OCI-LY3 (cell line): ENCODE data around the gene CCIN.

Experiments used
- CTCF ChIP-seq: fragments of 200-600, 300-600 bp; sonication (generic); IDR thresholded peaks from 2 replicates; pipeline ENCODE4 v1.5.1; 2014; ENCODE audit warnings: antibody characterized with exemption, low read length, low read depth
- EZH2phosphoT487 ChIP-seq: fragments of 200-600 bp; shearing (Covaris generic); IDR thresholded peaks from 2 replicates; pipeline ENCODE4 v1.6.1; 2018; ENCODE audit warnings: antibody characterized with exemption, mixed run types, low read depth

- TF ChIP-seq CTCF (no peak), EZH2phosphoT487 (no peak)
These were observed 14.7 kb upstream of the CCIN start for GRCh38 chr9:36154331-36154952.
